ENCODE results near the gene ENPP3. TPM values are rescaled to one million over a fixed set of nuclear protein-coding genes. Genes with fewer than 3 reads are reported as not detected.

ENPP3 gene
- total and polyA plus RNA-seq, 9 of the 15 experiments (the other 6 are each of a cell fraction or from before 2014, with no cell fraction given): 14.0 to 32.8 (median 21.6) TPM

DNA sequence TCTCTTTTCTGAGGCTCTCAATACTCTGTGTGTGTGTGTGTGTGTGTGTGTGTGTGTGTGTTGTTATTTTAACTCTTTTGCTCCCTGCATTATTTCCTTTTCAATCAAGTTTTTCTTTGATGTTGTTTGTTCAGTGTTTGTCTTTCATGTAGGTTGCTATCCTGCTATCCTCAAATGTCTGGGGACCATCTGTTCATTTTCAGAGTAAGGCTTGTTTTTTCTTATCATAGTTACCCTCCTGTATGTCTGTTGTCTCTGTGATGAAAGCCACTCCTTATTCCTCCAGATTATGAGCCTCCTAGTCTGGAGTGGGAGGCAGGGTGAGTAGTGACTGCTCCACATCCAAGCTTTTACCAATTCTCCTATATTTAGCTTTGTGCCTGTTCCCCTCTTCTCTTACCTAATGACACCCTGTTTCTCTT, 9.2 kb downstream of the ENPP3 start (continued):
- TF ChIP-seq PRDM10 (IDR thresholded peaks at IDR 0.05; ENCODE audit: partially characterized antibody) (peak; percentile 48), DMBX1 (CRISPR knock-in tag; IDR thresholded peaks at IDR 0.05; ENCODE audit: borderline replicate concordance) (peak; percentile 30; the same call in 1 of the 2 replicates), SREBF2 (CRISPR knock-in tag; IDR thresholded peaks at IDR 0.05) (no peak), MTA2 (IDR thresholded peaks at IDR 0.05; ENCODE audit: low read depth) (peak; percentile 88), ZFP36 (IDR thresholded peaks at IDR 0.05; ENCODE audit: low read depth, low read length, partially characterized antibody) (no peak), MIER1 (IDR thresholded peaks at IDR 0.05; ENCODE audit: low read depth) (0 out of 2 replicates have a peak, but pooled peaks have one; percentile 35), EP300 (IDR thresholded peaks at IDR 0.05; ENCODE audit: low read length) (peak; percentile 89), MECOM (CRISPR knock-in tag; IDR thresholded peaks at IDR 0.05) (0 out of 2 replicates have a peak, but pooled peaks have one; percentile 15), NCOA4 (IDR thresholded peaks at IDR 0.05; ENCODE audit: partially characterized antibody) (peak; percentile 49), CC2D1A (IDR thresholded peaks at IDR 0.05) (peak; percentile 90; the same call in 1 of the 2 replicates), ZNF764 (CRISPR knock-in tag; IDR thresholded peaks at IDR 0.05; ENCODE audit: low read depth) (no peak), GATAD2A (IDR thresholded peaks at IDR 0.05) (0 out of 2 replicates have a peak, but pooled peaks have one; percentile 77), SMARCC2 (IDR thresholded peaks at IDR 0.05; ENCODE audit: low read depth) (peak; percentile 71; the same call in 1 of the 2 replicates), NFRKB (IDR thresholded peaks at IDR 0.05; ENCODE audit: low read depth) (peak; percentile 55)
